WTC11 (cell line): Measurements from ENCODE around the gene ZNF19. TPM values are rescaled to one million over a fixed set of nuclear protein-coding genes. Genes with fewer than 3 reads are reported as not detected.

Source experiments
- ATAC-seq: fragments of 200-7000 bp; cut with Tn5 transposase; 2 replicates; pipeline ENCODE4 v1.10.0; 2021; ENCODE audit warnings: mild to moderate bottlenecking, moderate library complexity
- CTCF ChIA-PET: fragments of 300-600 bp; sonication (Branson Sonifier 250); formaldehyde crosslinking; loops from one replicate; lab custom pipeline; 2021; ENCODE audit warnings: antibody characterized with exemption; lab: Charles Lee
- POLR2A ChIA-PET: fragments of 350-600 bp; sonication (Branson Sonifier 250); formaldehyde crosslinking; loops from one replicate; lab custom pipeline; 2021; ENCODE audit warnings: antibody characterized with exemption; lab: Charles Lee
- DNase-seq: peaks from one replicate; pipeline ENCODE4 v3.0.0; 2021; ENCODE audit warnings: low spot score
- H3K27ac Mint-ChIP-seq: 2 replicates; pipeline ENCODE4 v1.8.0; 2021; ENCODE audit warnings: mixed read lengths
- H3K27me3 Mint-ChIP-seq: 2 replicates; pipeline ENCODE4 v1.8.0; 2021; ENCODE audit warnings: low read depth, mild to moderate bottlenecking, moderate library complexity, mixed read lengths
- H3K36me3 Mint-ChIP-seq: 2 replicates; pipeline ENCODE4 v1.8.0; 2021; ENCODE audit warnings: mixed read lengths
- H3K4me1 Mint-ChIP-seq: 2 replicates; pipeline ENCODE4 v1.8.0; 2022; ENCODE audit warnings: mixed read lengths
- H3K4me3 Mint-ChIP-seq: 2 replicates; pipeline ENCODE4 v1.8.0; 2021; ENCODE audit warnings: mild to moderate bottlenecking, moderate library complexity, mixed read lengths
- H3K9me3 Mint-ChIP-seq: 2 replicates; pipeline ENCODE4 v1.8.0; 2021; ENCODE audit warnings: mixed read lengths
- ARID4B ChIP-seq: sonication (generic); formaldehyde crosslinking; IDR thresholded peaks from 2 replicates; pipeline ENCODE4 v1.8.0; 2023; ENCODE audit warnings: missing genetic modification reagents, mild to moderate bottlenecking, borderline replicate concordance
- CBFB ChIP-seq: sonication (generic); formaldehyde crosslinking; IDR thresholded peaks from 2 replicates; pipeline ENCODE4 v1.8.1; 2022; ENCODE audit warnings: mild to moderate bottlenecking, low read depth, missing genetic modification reagents
- E2F1 ChIP-seq: sonication (generic); formaldehyde crosslinking; IDR thresholded peaks from 2 replicates; pipeline ENCODE4 v1.8.0; 2022; ENCODE audit warnings: mild to moderate bottlenecking, missing genetic modification reagents
- ELF4 ChIP-seq: sonication (generic); formaldehyde crosslinking; IDR thresholded peaks from 2 replicates; pipeline ENCODE4 v1.8.1; 2022; ENCODE audit warnings: low read depth, mild to moderate bottlenecking, moderate library complexity, missing genetic modification reagents
- EMX1 ChIP-seq: fragments of 250-450 bp; sonication (Bioruptor Pico); IDR thresholded peaks from 2 replicates; pipeline ENCODE4 v1.8.0; 2021; ENCODE audit warnings: mild to moderate bottlenecking
- GRHL2 ChIP-seq: fragments of 250-450 bp; sonication (Bioruptor Pico); IDR thresholded peaks from 2 replicates; pipeline ENCODE4 v1.8.0; 2022; ENCODE audit warnings: mild to moderate bottlenecking, moderate library complexity; ENCODE audit not compliant: insufficient replicate concordance, severe bottlenecking
- GTF2I ChIP-seq: fragments of 250-450 bp; sonication (Bioruptor Pico); conservative IDR thresholded peaks from 2 replicates; pipeline ENCODE4 v1.4.0; 2021; ENCODE audit warnings: mild to moderate bottlenecking
- IRF1 ChIP-seq: sonication (generic); formaldehyde crosslinking; IDR thresholded peaks from 2 replicates; pipeline ENCODE4 v1.8.0; 2023; ENCODE audit warnings: missing genetic modification reagents
- NFE2L1 ChIP-seq: sonication (generic); formaldehyde crosslinking; IDR thresholded peaks from 2 replicates; pipeline ENCODE4 v1.8.1; 2023; ENCODE audit warnings: missing genetic modification reagents
- NR1H2 ChIP-seq: sonication (generic); formaldehyde crosslinking; IDR thresholded peaks from 2 replicates; pipeline ENCODE4 v1.9.0; 2021; ENCODE audit warnings: mild to moderate bottlenecking, moderate library complexity, missing genetic modification reagents
- OVOL2 ChIP-seq: fragments of 250-450 bp; sonication (Bioruptor Pico); IDR thresholded peaks from 2 replicates; pipeline ENCODE4 v1.9.0; 2021; ENCODE audit warnings: mild to moderate bottlenecking, borderline replicate concordance
- TEAD1 ChIP-seq: sonication (generic); formaldehyde crosslinking; IDR thresholded peaks from 2 replicates; pipeline ENCODE4 v1.8.0; 2022; ENCODE audit warnings: mild to moderate bottlenecking, missing genetic modification reagents
- USF1 ChIP-seq: sonication (generic); formaldehyde crosslinking; IDR thresholded peaks from 2 replicates; pipeline ENCODE4 v1.8.0; 2022; ENCODE audit warnings: mild to moderate bottlenecking, missing genetic modification reagents
- ZBTB43 ChIP-seq: sonication (generic); formaldehyde crosslinking; IDR thresholded peaks from 2 replicates; pipeline ENCODE4 v1.8.1; 2023; ENCODE audit warnings: mild to moderate bottlenecking, missing genetic modification reagents
- ZNF232 ChIP-seq: sonication (generic); formaldehyde crosslinking; IDR thresholded peaks from 2 replicates; pipeline ENCODE4 v1.8.0; 2022; ENCODE audit warnings: mild to moderate bottlenecking, missing genetic modification reagents
- ZNF416 ChIP-seq: fragments of 250-450 bp; sonication (Bioruptor Pico); IDR thresholded peaks from 2 replicates; pipeline ENCODE4 v1.9.0; 2021; ENCODE audit warnings: mild to moderate bottlenecking, inconsistent platforms
- ZNF512 ChIP-seq: sonication (generic); formaldehyde crosslinking; IDR thresholded peaks from 2 replicates; pipeline ENCODE4 v1.8.1; 2022; ENCODE audit warnings: missing genetic modification reagents, borderline replicate concordance
- ZNF671 ChIP-seq: fragments of 250-450 bp; sonication (Bioruptor Pico); IDR thresholded peaks from 2 replicates; pipeline ENCODE4 v1.8.0; 2021; ENCODE audit warnings: mild to moderate bottlenecking
- total RNA-seq: library from RNA; stranded (reverse); gene quantifications from 3 replicates; pipeline ENCODE4 v1.2.3, GENCODE V29; 2021
- TF ChIP-seq, protein P1 (sequence below): sonication (generic); formaldehyde crosslinking; IDR thresholded peaks from 2 replicates; pipeline ENCODE4 v1.8.1; 2022; ENCODE audit warnings: mild to moderate bottlenecking, missing genetic modification reagents, moderate library complexity, borderline replicate concordance
- TF ChIP-seq, protein P2 (sequence below): fragments of 250-450 bp; sonication (Bioruptor Pico); IDR thresholded peaks from 2 replicates; pipeline ENCODE4 v1.9.0; 2021; ENCODE audit warnings: mild to moderate bottlenecking

ZNF19 gene
- total RNA-seq, 1 experiment from 2014 or later, result 4.3 TPM

DNA sequence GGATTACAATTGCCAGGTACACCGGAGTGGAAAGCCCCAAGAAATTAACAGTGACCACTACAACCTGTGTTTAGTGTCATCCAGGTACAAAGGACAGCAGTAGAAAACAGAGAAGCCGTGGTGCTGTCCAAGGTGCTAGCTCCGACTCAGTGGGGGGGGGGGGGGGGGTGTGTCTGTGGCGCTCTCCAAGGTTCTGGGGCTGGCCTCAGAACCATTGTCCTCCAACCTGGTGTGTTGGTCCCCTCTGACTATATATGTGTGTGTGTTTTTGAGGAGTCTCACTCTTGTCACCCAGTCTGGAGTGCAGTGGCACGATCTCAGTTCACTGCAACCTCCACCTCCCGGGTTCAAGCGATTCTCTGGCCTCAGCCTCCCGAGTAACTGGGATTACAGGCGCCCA, 21.3 kb downstream of the ZNF19 start (continued):
- TF ChIP-seq ARID4B (CRISPR knock-in tag) (0 out of 2 replicates have a peak, but pooled peaks have one; percentile 67), NR1H2 (CRISPR knock-in tag) (peak; percentile 89), IRF1 (CRISPR knock-in tag) (peak; percentile 88; the same call in 1 of the 2 replicates), USF1 (CRISPR knock-in tag) (peak; percentile 63; the same call in 1 of the 2 replicates), ZNF232 (CRISPR knock-in tag) (0 out of 2 replicates have a peak, but pooled peaks have one; percentile 39)
- TF ChIP-seq, protein P1, sequence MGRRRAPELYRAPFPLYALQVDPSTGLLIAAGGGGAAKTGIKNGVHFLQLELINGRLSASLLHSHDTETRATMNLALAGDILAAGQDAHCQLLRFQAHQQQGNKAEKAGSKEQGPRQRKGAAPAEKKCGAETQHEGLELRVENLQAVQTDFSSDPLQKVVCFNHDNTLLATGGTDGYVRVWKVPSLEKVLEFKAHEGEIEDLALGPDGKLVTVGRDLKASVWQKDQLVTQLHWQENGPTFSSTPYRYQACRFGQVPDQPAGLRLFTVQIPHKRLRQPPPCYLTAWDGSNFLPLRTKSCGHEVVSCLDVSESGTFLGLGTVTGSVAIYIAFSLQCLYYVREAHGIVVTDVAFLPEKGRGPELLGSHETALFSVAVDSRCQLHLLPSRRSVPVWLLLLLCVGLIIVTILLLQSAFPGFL (CRISPR knock-in tag), result peak; percentile 85; the same call in 1 of the 2 replicates

DNA sequence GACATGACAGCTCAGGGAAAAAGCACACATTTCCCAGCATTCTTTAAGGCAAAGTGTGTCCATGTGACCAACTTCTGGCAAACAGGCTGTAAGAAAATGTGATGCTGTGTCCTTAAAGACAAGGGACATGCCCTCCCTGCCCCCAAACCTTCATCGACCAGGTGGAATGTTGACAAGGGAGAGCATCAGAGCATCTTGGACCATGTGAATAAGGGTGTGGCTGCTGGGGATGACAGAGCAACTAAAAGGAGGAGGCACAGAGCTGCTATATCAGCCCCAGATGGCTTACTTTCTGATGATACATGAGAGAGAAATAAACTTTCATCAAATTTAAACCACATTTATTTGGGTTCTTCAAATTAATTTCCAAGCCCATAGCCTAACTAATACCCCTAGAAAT, 24.9 kb downstream of the ZNF19 start:
- Mint-ChIP-seq H3K36me3 (no peaks in the 10 kb centered on the region), H3K9me3 (no peaks in the 10 kb centered on the region), H3K27me3 (no peaks in the 10 kb centered on the region), H3K4me1 (peaks cover 17% of the 10 kb centered on the region), H3K4me3 (peak overlapping the region; percentile 96; the same call in 1 of the 2 replicates), H3K27ac (no peak overlapping the region)
- ATAC-seq (no peak), DNase-seq (no peak)
- TF ChIP-seq ZNF416 (no peak), CBFB (no peak), ZNF512 (CRISPR knock-in tag) (no peak), EMX1 (CRISPR knock-in tag) (no peak), ELF4 (CRISPR knock-in tag) (no peak), NFE2L1 (no peak), TEAD1 (no peak), GRHL2 (CRISPR knock-in tag) (no peak), ZBTB43 (no peak), E2F1 (CRISPR knock-in tag) (no peak), ZNF671 (CRISPR knock-in tag) (no peak), GTF2I (no peak), OVOL2 (no peak)
- TF ChIP-seq, protein P2, sequence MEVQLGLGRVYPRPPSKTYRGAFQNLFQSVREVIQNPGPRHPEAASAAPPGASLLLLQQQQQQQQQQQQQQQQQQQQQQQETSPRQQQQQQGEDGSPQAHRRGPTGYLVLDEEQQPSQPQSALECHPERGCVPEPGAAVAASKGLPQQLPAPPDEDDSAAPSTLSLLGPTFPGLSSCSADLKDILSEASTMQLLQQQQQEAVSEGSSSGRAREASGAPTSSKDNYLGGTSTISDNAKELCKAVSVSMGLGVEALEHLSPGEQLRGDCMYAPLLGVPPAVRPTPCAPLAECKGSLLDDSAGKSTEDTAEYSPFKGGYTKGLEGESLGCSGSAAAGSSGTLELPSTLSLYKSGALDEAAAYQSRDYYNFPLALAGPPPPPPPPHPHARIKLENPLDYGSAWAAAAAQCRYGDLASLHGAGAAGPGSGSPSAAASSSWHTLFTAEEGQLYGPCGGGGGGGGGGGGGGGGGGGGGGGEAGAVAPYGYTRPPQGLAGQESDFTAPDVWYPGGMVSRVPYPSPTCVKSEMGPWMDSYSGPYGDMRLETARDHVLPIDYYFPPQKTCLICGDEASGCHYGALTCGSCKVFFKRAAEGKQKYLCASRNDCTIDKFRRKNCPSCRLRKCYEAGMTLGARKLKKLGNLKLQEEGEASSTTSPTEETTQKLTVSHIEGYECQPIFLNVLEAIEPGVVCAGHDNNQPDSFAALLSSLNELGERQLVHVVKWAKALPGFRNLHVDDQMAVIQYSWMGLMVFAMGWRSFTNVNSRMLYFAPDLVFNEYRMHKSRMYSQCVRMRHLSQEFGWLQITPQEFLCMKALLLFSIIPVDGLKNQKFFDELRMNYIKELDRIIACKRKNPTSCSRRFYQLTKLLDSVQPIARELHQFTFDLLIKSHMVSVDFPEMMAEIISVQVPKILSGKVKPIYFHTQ (CRISPR knock-in tag), result no peak
- ChIA-PET POLR2A (no interaction called here), CTCF (interaction anchor here (0.6 to 2.6 kb wide), 3 partner anchors 20 to 53 kb away, joined by 3 to 8 read pairs (median 6); no protein-coding TSS in a partner anchor)
